Stimulated activated CD8-positive, alpha-beta memory T cell treated with anti-CD3 and anti-CD28 coated beads, Interleukin-15, amount 100 ng/mL, for 4 hours (primary cell): Measurements from ENCODE around the gene ZBTB7C.

Experiments used
- DNase-seq, 2 donors: peaks; one replicate each; pipeline ENCODE4 v3.0.0-alpha.2; 2020; ENCODE audit warnings: low read depth in 2 of 2

Gene ZBTB7C

DNA sequence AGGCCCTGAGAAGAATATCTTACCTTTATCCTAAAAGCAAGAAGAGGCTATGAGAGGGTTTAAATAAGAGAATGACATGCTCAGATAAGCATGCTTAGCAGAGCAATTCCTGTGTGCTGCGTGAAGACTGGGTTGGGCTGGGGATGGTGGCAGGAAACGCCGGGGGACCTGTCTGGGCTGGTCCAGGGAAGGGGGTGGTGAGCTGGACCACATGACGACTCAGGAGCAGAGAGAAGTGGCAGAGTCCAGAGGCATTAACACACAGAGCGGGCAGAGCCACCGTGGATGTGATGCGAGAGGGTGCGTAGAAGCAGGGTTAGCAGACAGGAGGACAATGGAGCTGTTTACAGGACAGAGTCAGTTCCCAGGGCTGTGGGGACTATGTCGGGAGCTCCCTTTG lies 84.5 kb downstream of the ZBTB7C start:
- no peak for DNase-seq

DNA sequence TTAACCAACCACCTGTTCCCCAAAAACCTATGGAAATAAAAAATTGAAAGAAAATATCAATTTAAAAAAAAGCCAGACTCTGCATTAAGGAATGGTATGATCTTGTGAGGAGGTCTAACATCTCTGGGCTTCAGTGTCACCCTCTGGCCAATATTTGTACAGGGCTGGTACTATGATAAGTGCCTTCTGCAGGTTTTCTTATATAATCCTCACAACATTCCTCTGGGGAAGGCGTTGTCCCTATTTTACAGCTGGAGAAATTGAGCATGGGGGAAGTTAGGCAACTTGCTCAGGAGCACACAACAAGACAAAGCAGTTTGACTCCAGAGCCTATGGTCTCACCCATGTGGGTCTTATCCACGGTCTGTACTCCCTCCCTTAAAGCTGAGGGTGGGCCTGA lies 86.0 kb downstream of the ZBTB7C start:
- DNase-seq: no peak

DNA sequence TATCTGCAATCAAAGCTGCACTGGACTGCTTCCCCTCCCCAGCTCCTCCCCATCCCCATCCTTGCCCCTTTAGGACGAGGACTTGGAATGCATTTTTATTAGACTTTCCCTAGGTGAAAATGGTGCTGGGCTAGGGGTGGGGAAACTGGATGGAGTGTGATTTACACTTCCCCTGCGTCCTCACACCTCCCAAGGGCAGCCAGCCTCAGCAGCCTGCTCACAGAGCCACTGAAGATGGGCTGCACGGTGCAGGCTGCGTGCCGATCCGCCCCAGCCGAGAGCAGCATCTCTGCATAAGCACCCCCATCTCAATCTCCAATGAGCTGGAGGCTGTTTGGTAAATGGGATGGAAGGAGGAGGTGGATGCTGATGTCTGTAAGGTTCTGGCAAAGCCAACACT lies 87.6 kb downstream of the ZBTB7C start:
- DNase-seq: no peak

DNA sequence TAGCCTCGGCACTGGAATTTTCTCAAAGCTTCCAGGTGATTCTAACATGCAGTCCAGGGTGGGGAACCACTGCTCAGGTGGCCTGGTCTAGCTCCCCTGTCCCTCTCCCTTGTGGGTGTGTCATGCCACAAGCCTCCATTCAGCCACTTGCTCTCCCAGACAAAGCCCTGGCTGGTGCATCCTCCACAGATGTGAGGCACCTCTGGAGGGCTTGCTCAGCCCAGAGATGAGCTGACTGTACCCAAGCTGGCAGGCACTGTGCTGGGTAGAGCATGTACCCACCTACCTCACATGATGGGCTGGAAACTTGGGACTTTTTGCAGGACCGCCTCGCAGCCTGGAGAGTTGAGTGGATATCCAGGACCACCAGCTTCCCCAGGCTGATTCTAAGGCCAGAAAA lies 88.1 kb downstream of the ZBTB7C start:
- no peak for DNase-seq

DNA sequence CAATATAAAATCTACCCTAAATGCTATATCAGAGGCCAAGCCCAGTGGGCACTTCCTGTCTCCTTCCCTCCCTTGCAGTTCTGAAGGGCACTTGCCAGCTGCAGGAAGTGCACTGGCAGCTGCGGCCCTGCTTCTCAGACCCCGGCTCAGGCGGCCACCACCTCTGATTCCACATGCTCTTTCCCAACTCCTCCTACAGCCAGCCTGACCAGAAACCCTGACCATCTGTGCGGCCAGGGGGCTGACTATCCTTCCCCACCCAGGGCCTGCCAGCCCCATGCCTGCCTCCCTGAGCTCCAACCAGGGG lies 88.6 kb downstream of the ZBTB7C start:
- DNase-seq: no peak

DNA sequence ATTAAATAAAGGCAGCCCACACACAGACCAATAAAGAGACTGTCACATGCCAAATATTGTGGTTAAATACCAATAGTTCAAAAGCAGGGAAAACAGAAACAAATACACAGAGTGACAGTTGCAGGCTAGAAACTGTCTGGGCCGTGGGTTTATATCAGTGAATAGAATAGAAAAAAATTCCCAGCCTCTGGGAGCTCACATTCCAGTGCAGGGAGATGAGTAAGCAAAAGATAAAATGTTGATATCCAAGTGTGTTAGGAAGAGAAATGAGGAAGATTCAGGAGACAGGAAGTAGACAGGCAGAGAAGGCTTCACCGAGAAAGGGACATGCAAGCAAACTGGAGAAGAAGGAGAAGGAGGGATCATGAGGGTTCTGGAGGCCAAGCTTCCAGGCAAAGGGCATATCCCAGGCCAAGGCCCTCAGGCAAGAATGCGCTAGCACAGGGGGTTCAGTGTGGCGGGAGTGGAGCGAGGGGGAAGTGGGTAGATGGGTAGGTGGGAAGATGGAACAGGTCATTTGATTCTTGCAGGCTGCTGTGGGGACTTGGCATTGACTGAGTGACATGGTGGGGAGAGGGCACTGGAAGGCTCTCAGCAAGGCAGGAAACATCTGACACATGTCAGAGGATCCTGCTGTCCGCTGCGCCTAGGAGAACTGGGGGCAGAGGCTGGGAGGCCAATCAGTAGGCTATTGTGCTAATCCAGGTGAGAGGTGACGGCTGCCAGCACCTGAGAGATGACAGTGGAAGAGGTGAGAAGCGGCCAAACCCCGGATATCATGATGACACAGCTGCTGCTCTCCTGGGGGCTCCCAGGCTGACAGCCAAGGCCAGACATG lies 89.2 kb downstream of the ZBTB7C start:
- no peak for DNase-seq

DNA sequence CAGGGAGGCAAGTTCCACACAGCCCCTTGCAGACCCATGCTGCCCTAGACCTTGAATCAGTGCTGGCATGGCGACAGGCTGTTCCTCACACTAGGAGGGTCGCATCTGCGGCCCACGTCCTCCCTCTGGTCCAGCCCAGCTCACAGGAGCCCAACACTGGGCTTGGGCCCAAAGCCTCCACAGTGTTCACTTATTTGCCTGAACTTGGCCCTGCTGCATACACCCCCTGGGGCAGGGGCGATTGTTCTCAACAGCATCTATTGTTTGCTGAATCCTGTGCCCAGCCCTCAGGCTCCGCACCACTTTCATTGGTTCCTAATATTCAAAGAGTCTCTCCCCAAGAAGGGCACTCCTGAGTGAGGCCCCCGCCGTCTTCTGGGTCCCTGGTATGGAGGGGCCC lies 90.7 kb downstream of the ZBTB7C start:
- DNase-seq: no peak

DNA sequence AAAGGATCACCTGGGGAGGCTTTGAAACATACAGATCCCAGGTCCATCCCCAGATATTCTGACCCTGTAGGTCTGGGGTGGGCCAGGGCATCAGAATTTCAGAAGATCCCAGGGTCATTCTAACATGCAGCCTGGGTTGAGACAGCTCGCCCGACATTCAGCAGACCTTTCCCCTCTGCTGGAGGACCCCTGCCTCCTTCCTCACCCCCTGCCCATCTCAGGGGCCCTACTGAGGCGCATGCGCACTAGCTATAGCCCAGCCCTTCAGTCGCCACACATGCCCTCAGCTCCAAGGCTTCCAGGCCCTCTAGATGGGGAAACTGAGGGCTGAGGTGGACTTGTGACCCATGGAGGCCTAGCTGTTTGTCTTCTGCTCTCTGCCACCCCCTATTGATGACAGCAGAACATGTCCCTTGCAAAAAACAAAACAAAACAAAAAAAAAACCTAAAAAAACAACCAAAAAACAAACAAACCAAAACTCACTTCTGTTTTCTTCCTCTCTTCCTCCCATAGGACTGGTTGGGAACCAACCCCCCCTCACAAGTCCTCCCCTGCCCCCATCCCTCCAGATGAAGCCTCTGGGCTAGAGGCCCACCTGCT lies 91.3 kb downstream of the ZBTB7C start:
- no peak for DNase-seq

DNA sequence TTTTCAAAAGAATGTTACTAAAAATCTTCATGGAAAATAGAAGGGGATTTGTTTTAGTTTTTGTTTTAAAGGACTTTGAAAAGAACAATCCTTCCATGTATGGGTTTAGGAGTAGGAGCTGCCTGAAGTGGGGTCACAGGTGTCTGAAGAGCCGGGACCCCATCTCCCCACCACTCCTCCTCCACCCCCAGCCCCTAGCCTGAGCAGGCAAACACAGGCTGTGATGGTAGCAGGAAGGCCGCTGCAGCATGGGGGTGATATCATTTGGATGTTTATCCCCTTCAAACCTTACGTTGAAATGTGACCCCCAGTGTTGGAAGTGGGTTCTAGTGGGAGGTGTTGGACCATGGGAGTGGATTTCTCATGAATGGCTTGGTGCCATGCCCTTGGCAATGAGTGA lies 93.0 kb downstream of the ZBTB7C start:
- no peak for DNase-seq

DNA sequence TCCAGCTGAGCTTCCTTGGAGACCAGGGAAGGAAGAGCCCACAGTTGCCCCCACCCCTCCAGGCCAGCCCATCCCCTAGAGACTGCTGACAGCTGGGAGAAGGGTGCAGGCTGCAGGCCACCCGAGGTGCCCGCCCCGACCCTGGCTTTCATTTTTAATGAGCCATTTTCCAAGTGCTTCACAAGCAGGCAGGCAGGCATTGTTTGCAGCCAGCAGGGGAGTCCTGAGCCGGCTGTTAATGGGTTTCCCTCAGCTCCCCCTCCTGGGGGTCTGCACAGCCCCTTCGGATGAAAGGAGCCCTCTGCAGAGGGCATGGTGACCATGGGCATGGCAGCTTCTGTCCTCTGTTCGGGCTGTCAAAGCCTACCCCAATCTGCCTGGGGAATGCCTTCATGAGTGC lies 94.5 kb downstream of the ZBTB7C start:
- no peak for DNase-seq

DNA sequence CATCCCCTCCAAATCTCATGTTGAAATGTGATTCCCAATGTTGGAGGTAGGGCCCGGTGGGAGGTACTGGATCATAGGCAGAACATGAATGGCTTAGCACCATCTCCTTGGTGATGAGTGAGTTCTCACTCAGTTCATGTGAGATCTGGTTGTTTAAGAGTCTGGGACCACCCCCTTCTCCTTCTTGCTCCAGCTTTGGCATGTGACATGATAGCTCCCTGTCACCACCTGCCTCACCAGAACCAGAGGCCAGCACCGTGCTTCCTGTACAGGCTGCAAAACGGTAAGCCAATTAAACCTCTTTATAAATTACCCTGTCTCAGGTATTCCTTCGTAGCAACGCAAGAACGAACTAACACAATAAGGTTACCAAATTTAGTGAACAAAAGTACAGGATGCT lies 95.4 kb downstream of the ZBTB7C start:
- no peak for DNase-seq

DNA sequence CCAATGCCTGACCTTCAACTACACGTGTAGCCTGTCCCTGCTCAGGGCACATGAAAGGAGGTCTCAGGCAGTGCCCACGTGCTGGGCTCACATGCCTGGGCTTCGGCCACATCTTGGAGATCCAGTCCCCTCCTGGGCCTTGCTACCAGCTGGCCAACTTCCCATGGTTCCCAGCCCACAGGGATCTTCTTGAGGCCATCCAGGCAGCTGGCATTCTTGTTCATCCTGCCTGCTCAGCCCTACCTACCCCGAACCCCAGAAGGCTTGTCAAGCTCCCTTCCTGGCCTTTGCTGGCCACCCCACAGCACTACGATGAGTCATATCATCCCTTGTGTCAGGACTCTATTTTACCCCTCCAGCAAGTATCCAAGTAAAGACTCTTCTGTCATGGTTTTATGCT lies 97.1 kb downstream of the ZBTB7C start:
- DNase-seq: no peak

DNA sequence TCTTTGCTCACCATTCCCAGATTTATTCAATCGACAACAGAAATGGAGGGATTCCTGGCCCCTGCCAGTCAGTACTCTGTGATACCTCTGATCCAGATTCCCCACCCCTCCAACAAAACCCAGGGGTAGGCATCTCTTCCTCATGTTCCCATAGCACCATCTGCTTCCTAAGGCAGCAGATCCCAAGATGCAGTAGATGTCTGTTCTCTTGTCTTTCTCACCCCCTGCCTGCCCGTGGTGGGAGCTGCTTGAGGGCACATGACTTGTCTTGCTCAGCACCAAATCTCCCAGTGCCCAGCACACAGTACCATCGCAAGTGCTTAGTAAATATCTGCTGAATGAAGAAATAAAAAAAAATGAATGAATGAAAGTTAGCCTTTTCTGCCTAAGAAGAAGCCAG lies 98.2 kb downstream of the ZBTB7C start:
- DNase-seq: no peak

DNA sequence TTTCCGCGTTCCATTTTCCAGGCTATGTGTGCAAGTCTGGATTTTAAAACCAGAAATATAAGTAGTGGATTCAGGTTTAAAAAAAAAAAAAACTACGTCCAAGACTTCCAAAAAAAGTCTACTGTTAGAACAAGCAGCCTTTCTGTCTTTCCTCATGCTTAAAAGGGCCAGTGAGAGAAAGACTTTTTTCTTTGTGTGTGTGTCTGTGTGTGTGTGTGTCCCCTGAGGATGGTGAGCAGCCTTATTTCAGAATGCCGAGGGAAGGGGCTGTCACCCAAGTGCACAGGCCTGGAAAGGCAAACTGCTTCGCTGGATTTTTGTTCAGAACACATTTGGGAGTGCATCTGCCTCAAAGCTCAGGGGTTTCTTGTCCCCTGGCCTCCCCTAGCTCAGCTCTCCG lies 98.8 kb downstream of the ZBTB7C start:
- DNase-seq: no peak

DNA sequence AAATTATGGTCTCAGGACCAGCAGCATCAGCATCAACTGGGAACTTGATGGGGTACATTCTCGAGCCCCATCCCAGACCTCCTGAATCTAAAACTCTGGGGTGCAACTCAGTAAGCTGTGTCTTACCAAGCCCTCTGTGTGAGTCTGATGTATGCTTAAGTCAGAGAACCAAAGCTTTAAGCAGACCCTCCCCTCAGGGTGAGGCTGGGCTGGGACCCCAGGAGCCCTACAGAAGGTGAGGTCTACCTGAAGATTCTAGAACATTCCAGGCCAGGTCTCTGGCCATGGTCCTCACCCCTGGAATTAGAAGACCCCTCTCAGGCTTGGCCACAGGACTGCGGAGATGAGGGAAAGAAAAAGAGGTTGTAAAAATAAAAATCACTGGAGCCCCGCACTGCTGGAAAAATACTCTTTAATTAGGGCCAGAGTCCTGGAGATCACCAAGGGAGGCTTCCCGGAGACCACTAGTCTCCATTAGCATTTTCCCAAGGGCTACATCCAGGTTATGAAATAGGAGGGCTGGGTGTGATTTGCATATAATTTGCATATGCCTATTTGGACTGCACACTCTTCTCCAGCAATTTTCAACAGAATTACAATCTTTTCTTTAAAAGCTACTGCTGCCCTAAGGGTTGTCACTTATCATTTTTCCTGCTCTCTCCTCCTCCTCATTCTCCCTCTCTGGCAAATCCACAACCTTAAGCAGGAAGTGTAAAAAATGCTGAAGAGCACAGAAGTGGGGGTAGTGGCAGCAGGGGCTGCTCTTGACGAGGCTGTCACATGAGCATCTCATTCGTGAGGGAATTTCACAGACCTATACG lies 100.2 kb downstream of the ZBTB7C start:
- no peak for DNase-seq

DNA sequence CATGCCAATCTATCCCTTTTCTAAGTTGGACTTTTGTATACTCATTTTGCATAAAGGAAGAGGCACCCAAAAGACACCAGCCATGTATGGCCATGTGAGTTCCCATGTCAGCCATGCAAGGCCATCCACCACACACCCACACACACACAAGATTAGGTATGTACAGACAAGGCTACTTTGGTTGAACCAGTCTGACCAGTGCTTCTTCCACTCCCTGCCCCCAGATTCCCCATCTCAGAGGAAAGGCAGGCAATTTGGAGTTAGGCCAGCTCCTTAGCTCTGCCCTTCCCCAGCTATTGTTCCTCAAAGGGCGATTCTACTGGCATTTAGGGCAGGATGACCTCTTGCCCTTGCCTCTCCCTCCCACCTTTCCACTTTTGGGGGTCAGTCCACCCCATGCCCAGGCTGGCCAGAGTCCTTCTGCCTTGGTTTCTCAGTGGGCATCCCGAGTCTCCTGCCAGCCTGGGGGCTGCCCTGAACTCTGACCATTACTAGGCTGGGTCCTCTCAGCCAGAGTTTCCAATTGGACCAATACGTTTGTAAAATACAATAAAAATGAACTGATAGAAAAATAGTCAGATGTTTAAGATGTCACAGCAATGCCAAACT lies 101.1 kb downstream of the ZBTB7C start:
- no peak for DNase-seq

DNA sequence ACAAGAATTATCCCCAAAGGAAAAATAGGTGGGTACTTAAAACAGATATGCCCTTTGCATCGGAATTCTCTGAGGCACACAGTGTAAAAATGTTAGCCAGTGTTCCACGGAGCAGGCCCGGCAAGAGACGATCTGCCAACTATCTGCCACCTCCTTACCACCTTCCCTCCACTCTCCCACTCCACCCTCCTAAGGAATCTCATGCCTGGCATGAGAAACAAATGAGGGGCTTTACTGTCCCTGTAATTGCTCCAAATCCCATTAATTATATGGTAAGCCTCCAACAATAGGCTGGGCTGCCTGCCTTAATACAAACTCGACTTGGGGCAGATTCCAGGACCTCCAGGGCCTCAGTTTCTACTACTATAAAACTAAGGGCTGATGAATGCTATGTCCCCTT lies 102.3 kb downstream of the ZBTB7C start:
- DNase-seq: no peak

DNA sequence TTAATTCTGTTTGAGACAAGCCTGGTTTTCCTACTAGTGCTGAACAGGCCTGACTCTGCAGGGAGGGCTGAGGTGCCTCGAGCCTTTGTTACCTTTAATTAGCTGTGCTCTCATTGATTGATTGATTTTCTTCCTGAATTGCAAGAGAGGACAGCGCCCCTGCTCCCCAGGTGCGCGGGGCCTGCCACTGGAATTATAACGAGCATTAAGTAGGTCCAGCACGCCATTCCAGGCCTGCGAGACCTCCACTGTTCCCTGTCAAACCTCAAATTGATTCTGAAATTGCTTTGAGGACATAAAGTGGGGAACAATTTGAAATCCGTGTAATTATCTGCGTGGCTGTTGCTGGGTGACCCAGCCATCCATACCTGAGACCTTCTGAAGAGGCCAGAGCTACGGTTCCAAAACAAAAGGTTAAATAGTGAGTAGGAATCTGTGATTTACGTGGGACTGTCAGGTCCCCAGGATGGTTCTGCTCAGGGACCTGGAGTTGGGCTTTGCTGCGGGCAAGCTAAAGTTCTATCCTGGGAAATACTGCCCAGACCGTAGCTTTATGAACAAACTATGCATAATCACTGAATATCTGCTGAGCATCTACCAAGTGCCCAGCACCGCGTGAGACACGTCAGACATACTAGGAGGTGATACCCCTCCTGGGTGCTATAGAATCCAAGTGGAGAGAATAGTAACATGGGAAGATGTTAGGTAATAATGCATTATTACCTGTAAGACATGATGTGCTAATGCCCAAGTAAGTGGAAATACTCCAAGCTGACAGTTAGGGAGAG lies 104.1 kb downstream of the ZBTB7C start:
- no peak for DNase-seq

DNA sequence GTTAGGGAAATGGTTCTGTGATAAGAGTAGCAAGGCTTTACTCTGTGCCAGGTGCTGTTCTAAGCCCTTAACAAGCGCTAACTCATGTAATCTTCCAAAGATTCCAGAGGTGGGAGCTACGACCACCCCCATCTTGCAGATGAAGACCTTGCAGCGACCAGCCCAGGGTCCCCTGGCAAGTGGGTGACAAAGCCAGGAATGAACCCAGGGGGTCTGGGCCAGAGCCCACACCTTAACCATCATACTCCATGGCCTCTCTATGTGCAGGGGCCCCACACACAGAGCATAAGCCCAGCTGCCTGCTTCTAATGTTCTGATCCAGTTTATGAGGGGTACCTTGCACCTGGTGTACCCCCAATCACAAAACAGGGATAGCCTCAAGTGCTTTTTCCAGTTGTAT lies 105.3 kb downstream of the ZBTB7C start:
- DNase-seq: no peak

DNA sequence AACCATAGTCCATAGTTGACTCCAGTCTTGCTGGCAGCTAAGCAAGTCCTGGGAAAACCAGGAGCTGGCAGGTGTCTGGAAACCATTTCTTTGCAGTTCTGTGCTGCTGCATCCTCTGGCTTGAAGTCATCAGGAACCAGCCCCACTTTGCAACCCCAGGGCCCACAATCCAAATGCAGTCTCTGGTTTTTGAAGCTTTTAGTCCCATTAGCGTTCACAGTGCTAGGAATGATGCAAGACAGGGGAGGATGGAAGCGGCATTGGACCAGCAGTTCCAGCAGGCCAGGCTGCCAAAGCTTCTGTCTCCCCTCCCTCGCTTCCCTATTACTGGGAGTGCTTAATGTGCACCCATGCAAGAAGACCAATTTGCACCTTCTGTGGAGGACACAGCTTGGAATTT lies 106.4 kb downstream of the ZBTB7C start:
- DNase-seq: no peak

DNA sequence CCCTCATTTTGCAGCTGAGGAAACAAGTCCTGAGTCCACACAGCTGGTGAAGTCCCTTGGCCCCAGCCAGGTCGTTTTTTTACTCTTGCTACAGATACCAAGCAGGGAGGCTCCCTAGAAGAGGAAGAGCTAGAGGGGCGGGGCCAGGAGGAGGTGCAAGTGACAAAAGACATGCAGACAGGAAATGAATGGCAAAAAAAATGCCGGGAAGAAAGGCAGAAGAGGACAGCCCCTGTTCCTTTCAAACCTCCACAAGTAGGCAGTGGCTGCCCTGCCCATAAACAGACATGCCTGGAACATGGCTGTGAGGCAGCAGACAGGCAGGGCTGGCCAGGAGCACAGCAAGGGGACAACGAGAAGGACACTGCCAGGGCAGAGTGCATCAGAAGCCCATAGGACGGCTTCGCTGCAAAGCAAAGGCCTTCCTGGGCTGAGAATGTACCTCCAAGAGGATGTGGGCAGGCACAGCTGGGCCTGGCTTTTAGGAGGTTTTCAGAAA lies 108.7 kb downstream of the ZBTB7C start:
- DNase-seq: no peak

DNA sequence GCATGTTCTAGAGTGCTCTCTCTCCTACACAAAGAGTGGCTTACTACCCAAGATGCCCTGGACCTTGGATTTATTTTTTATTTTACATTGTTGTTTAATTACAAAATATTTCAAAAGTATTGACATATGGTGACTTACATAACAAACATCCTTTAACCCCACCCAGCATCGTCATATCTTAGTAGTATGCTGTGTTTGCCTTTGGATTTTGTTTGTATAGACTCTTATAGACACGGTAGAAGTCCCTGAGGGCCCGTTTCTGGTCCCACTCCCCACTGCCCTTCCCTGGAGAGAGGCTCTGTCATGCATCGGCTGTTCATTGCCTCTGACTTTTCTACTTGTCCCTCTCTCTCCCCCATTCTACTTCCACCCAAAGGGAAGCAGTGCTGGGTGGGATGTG lies 112.0 kb downstream of the ZBTB7C start:
- DNase-seq: no peak
